Posterior vena cava (tissue), 2 donors: ENCODE data around the gene FKBP11. TPM values are rescaled to one million over a fixed set of nuclear protein-coding genes. Genes with fewer than 3 reads are reported as not detected.
A peak's percentile ranks its signal among the peaks of the same experiment; 100 is the strongest.
"Not testable (repeated sequence)": the region's sequence is repeated elsewhere in the genome, so short reads cannot be mapped to it uniquely, and the experiment has no call there.

ENCODE experiments used
- DNase-seq: peaks from one replicate; pipeline ENCODE4 v3.0.0-alpha.2; 2020; ENCODE audit warnings: low spot score
- intact Hi-C, 2 donors: fragments of 100-400 bp; cut with DNase I; formaldehyde crosslinking; loops; one replicate each; pipeline versions ENCODE4 v1.14.1 to v1.14.2; 2022 to 2023
- total RNA-seq, 2 donors: library from RNA; stranded (reverse); fragmentation: NEBNext Ultra II Directional; extraction: Animal tissue kit (Norgen Biotek cat#: 25700); gene quantifications; one replicate each; pipeline ENCODE4 v1.2.1, GENCODE V29; 2021
- donor health status: DM: yes; HTN: yes; CAD: no.
- donor health status: DM: yes; HTN: yes; CAD: no.

The FKBP11 gene
- total RNA-seq, 2 donors from 2014 or later = 26.9 to 34.2 TPM

- intact Hi-C loops = no loop called here
- no peak for DNase-seq
Measured at GRCh38 chr12:48924617-48925303, 532 bp downstream of the FKBP11 start.

GRCh38 chr12:48923117-48923516 is 2.2 kb downstream of the FKBP11 start:
- intact Hi-C loops = no loop called here

GRCh38 chr12:48917857-48918537 is 7.3 kb downstream of the FKBP11 start:
- no peak for DNase-seq
- intact Hi-C loops = no loop called here

More at GRCh38 chr12:48923117-48923516, 2.2 kb downstream of the FKBP11 start:
- no peak for DNase-seq

- intact Hi-C loops = no loop called here
- no peak for DNase-seq
Measured at GRCh38 chr12:48910196-48910595, 15.1 kb downstream of the FKBP11 start.

- DNase-seq, intact Hi-C loops: not testable (repeated sequence)
Measured at GRCh38 chr12:48909698-48910097, 15.6 kb downstream of the FKBP11 start.

- intact Hi-C loops = no loop called here
- DNase-seq = no peak
Measured at GRCh38 chr12:48907245-48907644, 18.0 kb downstream of the FKBP11 start.

GRCh38 chr12:48903982-48904411 is 21.3 kb downstream of the FKBP11 start:
- DNase-seq = peak; percentile 93
- intact Hi-C loops = no loop called here

GRCh38 chr12:48903363-48903981 is 21.8 kb downstream of the FKBP11 start:
- DNase-seq = no peak
- intact Hi-C loops = no loop called here

- intact Hi-C loops = no loop called here
- no peak for DNase-seq
Measured at GRCh38 chr12:48901278-48901677, 24.0 kb downstream of the FKBP11 start.

GRCh38 chr12:48899651-48900050 is 25.6 kb downstream of the FKBP11 start:
- no peak for DNase-seq
- intact Hi-C loops = no loop called here

- DNase-seq = no peak
- intact Hi-C loops = no loop called here
Measured at GRCh38 chr12:48894271-48894670, 31.0 kb downstream of the FKBP11 start.

- DNase-seq = peak; percentile 94
Measured at GRCh38 chr12:48890657-48891418, 34.5 kb downstream of the FKBP11 start.

GRCh38 chr12:48889679-48890078 is 35.6 kb downstream of the FKBP11 start:
- intact Hi-C loops = loop anchor here (2.0 kb wide), 2 partner anchors 33 to 37 kb away; partner anchors contain the start of gene DDX23 (in 1 of the 2)
- no peak for DNase-seq

More at GRCh38 chr12:48890657-48891418, 34.5 kb downstream of the FKBP11 start:
- intact Hi-C loops = loop anchor here in 1 of 2 donors (2.0 kb wide), 1 partner anchor 38 kb away; the partner anchor contains the start of gene DDX23

- peak; percentile 44 for DNase-seq
- intact Hi-C loops = no loop called here
Measured at GRCh38 chr12:48883305-48884161, 41.8 kb downstream of the FKBP11 start.

- no peak for DNase-seq
- intact Hi-C loops = no loop called here
Measured at GRCh38 chr12:48882972-48883304, 42.4 kb downstream of the FKBP11 start.

- no peak for DNase-seq
- intact Hi-C loops = no loop called here
Measured at GRCh38 chr12:48882315-48882687, 43.0 kb downstream of the FKBP11 start.

GRCh38 chr12:48881686-48882314 is 43.5 kb downstream of the FKBP11 start:
- intact Hi-C loops = loop anchor here in 1 of 2 donors (1.0 kb wide), 1 partner anchor 24 kb away; no protein-coding TSS in a partner anchor
- DNase-seq = no peak

GRCh38 chr12:48880647-48881046 is 44.6 kb downstream of the FKBP11 start:
- no peak for DNase-seq
- intact Hi-C loops = loop anchor here in 1 of 2 donors (1.0 kb wide), 1 partner anchor 23 kb away; no protein-coding TSS in a partner anchor
